AG04450 (cell line): ENCODE results near the gene CHKA. TPM values are rescaled to one million over a fixed set of nuclear protein-coding genes. Genes with fewer than 3 reads are reported as not detected.

Experiments
- CTCF ChIA-PET: fragments of 300-600, 350-600 bp; formaldehyde crosslinking; extraction: SDS; loops from one replicate; lab custom pipeline; 2022; ENCODE audit warnings: antibody characterized with exemption, inconsistent platforms; lab: Charles Lee
- POLR2A ChIA-PET: fragments of 350-600 bp; formaldehyde crosslinking; extraction: SDS; loops from one replicate; lab custom pipeline; 2021; ENCODE audit warnings: antibody characterized with exemption, inconsistent platforms; lab: Yijun Ruan, JAX
- DNase-seq: peaks from one replicate; pipeline ENCODE4 v3.0.0-alpha.2; 2011; ENCODE audit warnings: low read depth, low spot score
- H3K27ac ChIP-seq: one replicate; pipeline ENCODE4 v1.5.1; 2012; ENCODE audit warnings: low read depth, low read length, control low read depth
- H3K27me3 ChIP-seq: one replicate; pipeline ENCODE4 v1.6.0; 2012; ENCODE audit warnings: low read length; ENCODE audit not compliant: control insufficient read depth, insufficient read depth
- H3K4me3 ChIP-seq: 2 replicates; pipeline ENCODE4 v1.5.1; 2011; ENCODE audit warnings: mild to moderate bottlenecking, low read depth, low read length, control low read depth
- H3K9me3 ChIP-seq: 2 replicates; pipeline ENCODE4 v1.5.1; 2012; ENCODE audit warnings: low read length; ENCODE audit not compliant: control insufficient read depth, insufficient read depth
- CTCF ChIP-seq: IDR thresholded peaks from 2 replicates; pipeline ENCODE4 v1.5.1; 2011; ENCODE audit warnings: low read depth, low read length, control low read depth, inconsistent platforms
- polyA plus RNA-seq: library from polyadenylated mRNA; depleted of rRNA; stranded (reverse); fragments of >200 nt; gene quantifications from 2 replicates; pipeline ENCODE4 v1.2.3, GENCODE V29; 2011

Gene CHKA
- polyA plus RNA-seq, 1 experiment: 12.5 TPM

GRCh38 chr11:68008381-68009337, 112.5 kb downstream of the CHKA start:
- CTCF ChIA-PET: interaction anchor here (1.2 kb wide), 1 partner anchor 14 kb away, joined by 6 read pairs; no protein-coding TSS in a partner anchor
- POLR2A ChIA-PET: no interaction called here

GRCh38 chr11:68007498-68008380, 113.4 kb downstream of the CHKA start:
- CTCF ChIA-PET: no interaction called here
- H3K9me3 ChIP-seq: no peaks in the 10 kb centered on the region; the same call in 1 of the 2 replicates
- H3K27ac ChIP-seq: no peak overlapping the region
- no peaks in the 10 kb centered on the region for H3K27me3 ChIP-seq
- DNase-seq: no peak
- no peak overlapping the region for H3K4me3 ChIP-seq
- TF ChIP-seq CTCF: no peak
- POLR2A ChIA-PET: no interaction called here

More at GRCh38 chr11:68008381-68009337, 112.5 kb downstream of the CHKA start:
- H3K4me3 ChIP-seq: no peak overlapping the region
- no peaks in the 10 kb centered on the region; the same call in 1 of the 2 replicates for H3K9me3 ChIP-seq
- peak overlapping the region; percentile 93 for H3K27ac ChIP-seq
- no peaks in the 10 kb centered on the region for H3K27me3 ChIP-seq
- no peak for TF ChIP-seq CTCF
- no peak for DNase-seq

- Histone ChIP-seq H3K4me3 (no peak overlapping the region), H3K27ac (no peak overlapping the region), H3K9me3 (no peaks in the 10 kb centered on the region; the same call in 1 of the 2 replicates), H3K27me3 (no peaks in the 10 kb centered on the region)
- ChIA-PET CTCF (no interaction called here), POLR2A (no interaction called here)
- no peak for DNase-seq
- TF ChIP-seq CTCF: no peak
These were observed 114.5 kb downstream of the CHKA start for GRCh38 chr11:68006606-68007166.

GRCh38 chr11:68004551-68005335, 116.4 kb downstream of the CHKA start:
- DNase-seq: no peak
- ChIA-PET CTCF (interaction anchor here (1.2 kb wide), 1 partner anchor 11 kb away, joined by 4 read pairs; no protein-coding TSS in a partner anchor), POLR2A (no interaction called here)
- Histone ChIP-seq H3K9me3 (no peaks in the 10 kb centered on the region; the same call in 1 of the 2 replicates), H3K27me3 (no peaks in the 10 kb centered on the region), H3K4me3 (peak overlapping the region; percentile 65), H3K27ac (no peak overlapping the region)
- no peak for TF ChIP-seq CTCF
